Heart right ventricle (tissue), 16 donors: ENCODE results near the gene KRT34. TPM values are rescaled to one million over a fixed set of nuclear protein-coding genes. Genes with fewer than 3 reads are reported as not detected.
"Not testable (repeated sequence)": the region's sequence is repeated elsewhere in the genome, so short reads cannot be mapped to it uniquely, and the experiment has no call there.

Experiments used
- ATAC-seq, 8 donors: fragments of 200-7000 bp; cut with Tn5 transposase; one replicate each; pipeline ENCODE4 v1.9.1; 2020; ENCODE audit warnings: mild to moderate bottlenecking in 8 of 8, moderate library complexity in 8 of 8, moderate number of reproducible peaks in 1 of 8
- DNase-seq, 2 donors: peaks; one replicate each; pipeline ENCODE4 v3.0.0-alpha.2; 2020
- H3K27ac ChIP-seq, 10 donors: fragments of 200-600 bp; sonication (generic) in 2 of 10; one replicate each; pipeline versions ENCODE4 v1.5.0 to v1.8.0; 2020 to 2022; ENCODE audit warnings: mild to moderate bottlenecking in 3 of 10
- H3K27me3 ChIP-seq, 7 donors: fragments of 200-600 bp; one replicate each; pipeline ENCODE4 v1.8.0; 2021 to 2022; ENCODE audit warnings: mild to moderate bottlenecking in 2 of 7
- H3K36me3 ChIP-seq, 9 donors: fragments of 200-600 bp; sonication (generic) in 1 of 9; one replicate each; pipeline versions ENCODE4 v1.5.0 to v1.8.0; 2020 to 2022; ENCODE audit warnings: mild to moderate bottlenecking in 2 of 9
- H3K4me1 ChIP-seq, 9 donors: fragments of 200-600 bp; sonication (generic) in 1 of 9; one replicate each; pipeline versions ENCODE4 v1.5.0 to v1.8.0; 2020 to 2022; ENCODE audit warnings: mild to moderate bottlenecking in 4 of 9
- H3K4me3 ChIP-seq, 10 donors: fragments of 200-600 bp; sonication (generic) in 2 of 10; one replicate each; pipeline versions ENCODE4 v1.5.0 to v1.8.0; 2020 to 2022; ENCODE audit warnings: mild to moderate bottlenecking in 7 of 10, moderate library complexity in 2 of 10
- H3K9me3 ChIP-seq, 11 donors: fragments of 200-600 bp in 10 of 11; sonication (generic) in 2 of 11; one replicate each; pipeline versions ENCODE4 v1.5.0 to v1.8.0; 2013 to 2022; ENCODE audit warnings: mild to moderate bottlenecking in 2 of 11, control low read depth in 1 of 11, moderate library complexity in 1 of 11
- CTCF ChIP-seq, 9 donors: fragments of 200-600 bp; sonication (generic) in 2 of 9; IDR thresholded peaks; one replicate each; pipeline versions ENCODE4 v1.5.0 to v1.8.0; 2021 to 2022; ENCODE audit warnings: antibody characterized with exemption in 9 of 9, mild to moderate bottlenecking in 5 of 9, moderate library complexity in 1 of 9
- WGBS, 2 donors: extraction: QIAGEN DNeasy Blood & Tissue Kit; methylation state at CpG; one replicate each; pipeline ENCODE4 v1.1.7; 2013; ENCODE audit warnings: inconsistent platforms in 1 of 2; 5-methylcytosine and 5-hydroxymethylcytosine counted together
- intact Hi-C, 10 donors: fragments of 100-400 bp; cut with DNase I; formaldehyde crosslinking; loops; one replicate each; pipeline versions ENCODE4 v1.11.1 to v1.14.2; 2022
- long read RNA-seq, 3 donors: library from polyadenylated mRNA; unstranded; transcript quantifications; one replicate each; pipeline ENCODE4 v2.0.0, GENCODE V29; 2020 to 2021
- polyA plus RNA-seq, 2 donors: library from polyadenylated mRNA; stranded (reverse); fragments of 200-250 nt; gene quantifications; one replicate each; pipeline ENCODE4 v1.2.3, GENCODE V29; 2013
- total RNA-seq, 10 donors: library from RNA; stranded (reverse); fragmentation: NEBNext Ultra II Directional in 3 of 10; extraction: Animal tissue kit (Norgen Biotek cat#: 25700) in 3 of 10; gene quantifications; one replicate each; pipeline versions ENCODE4 v1.2.1 to v1.2.4, GENCODE V29; 2021 to 2023
- donor health status: Arrhythmogenic right ventricular cardiomyopathy.
- donor health status: ischemic (EF 13 %, LVEDD 7.1; RV severe dilation, severe dysfunction).
- donor health status: healthy with polysubstance abuse.
- donor health status: DM: no; HTN: yes; CAD: no.
- donor health status: DM: no; HTN: no; CAD: no.
- donor health status: ischemic (EF 25% LVEDD 6.9; RV normal size, moderate dysfunction).
- donor health status: ischemic (EF 25% LVEDD 5.7; RV mildly dilated, moderate dysfunction).
- donor health status: healthy.
- donor health status: DM: yes; HTN: yes; CAD: no.
- donor health status: Ischemic cardiomyopathy.
- donor health status: ischemic (EF 35%, LVEDD 5.7; RV mildly dilated, moderate dysfunction).
- donor health status: nonischemic (EF 11% LVEDD 7.7; RV severe dilation, severe dysfunction).
- donor health status: DM: yes; HTN: yes; CAD: no.
- donor health status: PGD.
- donor health status: ischemic (EF 29% LVEDD 5.4; RV normal size, mild dysfunction).
- donor health status: nonischemic (EF 23%, LVEDD 6.1; RV moderate dilation, normal function).

Gene KRT34
- total RNA-seq (not detected), polyA plus RNA-seq (not detected)
- long read RNA-seq, donor 1 = 0 reads
- long read RNA-seq, donor 2 = 0 reads
- long read RNA-seq, donor 3 = 0 reads

- intact Hi-C loops = not testable (repeated sequence)
Observed at GRCh38 chr17:41381943-41382342, at the start of gene KRT34. KRT34 (minus strand) TSS chr17:41382306; CDS start chr17:41382246, 60 bp downstream.

GRCh38 chr17:41430376-41430775, 48.3 kb upstream of the KRT34 start:
- peaks cover 0 to 16% (median 0%) of the 10 kb centered on the region in 9 donors for H3K4me1 ChIP-seq
- H3K4me3 ChIP-seq, ATAC-seq, H3K27ac ChIP-seq, DNase-seq, H3K9me3 ChIP-seq, intact Hi-C loops, H3K36me3 ChIP-seq: not testable (repeated sequence)
- H3K27me3 ChIP-seq = peaks cover 0 to 16% (median 13%) of the 10 kb centered on the region in 7 donors
- WGBS, 2 donors = 74 to 83% methylated on average over 9 of the region's 9 CpGs

More at GRCh38 chr17:41381943-41382342, at the start of gene KRT34:
- not testable (repeated sequence) for H3K27ac ChIP-seq, ATAC-seq, H3K36me3 ChIP-seq, DNase-seq, H3K4me3 ChIP-seq, H3K4me1 ChIP-seq
- peaks cover 0 to 18% (median 12%) of the 10 kb centered on the region in 11 donors for H3K9me3 ChIP-seq
- peaks cover 0 to 18% (median 7%) of the 10 kb centered on the region in 7 donors for H3K27me3 ChIP-seq
- WGBS, 2 donors = 87 to 93% methylated on average over 12 to 13 of the region's 13 CpGs

GRCh38 chr17:41429667-41430066, 47.6 kb upstream of the KRT34 start:
- H3K27ac ChIP-seq = no peak overlapping the region
- 61 to 62% methylated on average over 7 of the region's 7 CpGs for WGBS, 2 donors
- H3K4me1 ChIP-seq = peaks cover 0 to 11% (median 0%) of the 10 kb centered on the region in 9 donors
- H3K4me3 ChIP-seq = no peak overlapping the region
- H3K36me3 ChIP-seq = no peaks in the 10 kb centered on the region
- no peak for DNase-seq
- ATAC-seq = no peak
- intact Hi-C loops = no loop called here
- no peak for TF ChIP-seq CTCF (IDR thresholded peaks at IDR 0.05)
- H3K9me3 ChIP-seq = no peaks in the 10 kb centered on the region
- peaks cover 0 to 16% (median 13%) of the 10 kb centered on the region in 7 donors for H3K27me3 ChIP-seq

GRCh38 chr17:41428591-41429291, 46.6 kb upstream of the KRT34 start:
- TF ChIP-seq CTCF (IDR thresholded peaks at IDR 0.05) = no peak
- Histone ChIP-seq H3K36me3 (no peaks in the 10 kb centered on the region), H3K27ac (no peak overlapping the region), H3K4me3 (no peak overlapping the region), H3K9me3 (no peaks in the 10 kb centered on the region), H3K27me3 (peaks cover 0 to 20% (median 13%) of the 10 kb centered on the region in 7 donors), H3K4me1 (peaks cover 0 to 2% (median 0%) of the 10 kb centered on the region in 9 donors)
- 61 to 68% methylated on average over 4 of the region's 4 CpGs for WGBS, 2 donors
- no peak for DNase-seq
- ATAC-seq = no peak
- intact Hi-C loops = no loop called here

- Histone ChIP-seq H3K27ac (no peak within 1 kb of the TSS), H3K4me1 (no peaks in the 10 kb centered on the region), H3K36me3 (no peaks in the 10 kb centered on the region), H3K4me3 (no peak within 1 kb of the TSS), H3K27me3 (peaks cover 0 to 18% (median under 1%) of the 10 kb centered on the region in 7 donors), H3K9me3 (no peaks in the 10 kb centered on the region)
- intact Hi-C loops = no loop called here
- WGBS, 2 donors = 90 to 91% methylated on average over 13 of the region's 13 CpGs
- no peak for DNase-seq
- TF ChIP-seq CTCF (IDR thresholded peaks at IDR 0.05) = no peak
- no peak for ATAC-seq
Observed at GRCh38 chr17:41424111-41424635, 42.1 kb upstream of the KRT34 start, which contains the start of gene KRT37. KRT37 (minus strand) TSS chr17:41424585; CDS start chr17:41424523, 62 bp downstream.

- ATAC-seq = not testable (repeated sequence)
- H3K27me3 ChIP-seq = peaks cover 0 to 16% (median 0%) of the 10 kb centered on the region in 7 donors
Observed at GRCh38 chr17:41422586-41422985, 40.5 kb upstream of the KRT34 start.

More at GRCh38 chr17:41422586-41422985, 40.5 kb upstream of the KRT34 start:
- H3K36me3 ChIP-seq, intact Hi-C loops, H3K4me1 ChIP-seq, H3K27ac ChIP-seq, DNase-seq, H3K9me3 ChIP-seq, H3K4me3 ChIP-seq: not testable (repeated sequence)
- 81 to 85% methylated on average over 11 of the region's 11 CpGs for WGBS, 2 donors
